ENCODE results near the gene DNAJC13. TPM values are rescaled to one million over a fixed set of nuclear protein-coding genes. Genes with fewer than 3 reads are reported as not detected.
A peak's percentile ranks its signal among the peaks of the same experiment; 100 is the strongest.

The DNAJC13 gene
- total RNA-seq, 4 donors from 2014 or later = 30.2 to 60.2 (median 47.0) TPM

DNA sequence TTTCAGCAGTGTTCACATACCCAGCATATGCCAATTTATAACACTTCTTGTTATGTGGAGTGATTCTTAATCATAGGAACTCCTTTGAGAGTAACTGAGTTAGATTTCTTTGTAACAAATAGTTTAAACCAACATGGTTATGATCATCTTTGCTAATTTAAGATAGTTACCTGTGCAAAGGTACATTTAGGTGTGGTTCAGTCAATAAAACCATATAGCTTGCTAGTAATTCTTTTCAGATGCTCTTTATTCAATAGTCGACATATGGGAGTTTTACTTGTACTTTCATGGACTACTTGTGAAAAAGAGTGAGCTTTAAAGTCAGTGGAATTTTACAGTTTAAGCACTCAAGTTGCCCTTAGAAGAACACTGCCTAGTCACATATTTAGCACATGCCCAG is 5.2 kb downstream of the DNAJC13 start:
- no peak for TF ChIP-seq CTCF (IDR thresholded peaks at IDR 0.05)
- ATAC-seq (ENCODE audit: low FRiP score) = no peak

DNA sequence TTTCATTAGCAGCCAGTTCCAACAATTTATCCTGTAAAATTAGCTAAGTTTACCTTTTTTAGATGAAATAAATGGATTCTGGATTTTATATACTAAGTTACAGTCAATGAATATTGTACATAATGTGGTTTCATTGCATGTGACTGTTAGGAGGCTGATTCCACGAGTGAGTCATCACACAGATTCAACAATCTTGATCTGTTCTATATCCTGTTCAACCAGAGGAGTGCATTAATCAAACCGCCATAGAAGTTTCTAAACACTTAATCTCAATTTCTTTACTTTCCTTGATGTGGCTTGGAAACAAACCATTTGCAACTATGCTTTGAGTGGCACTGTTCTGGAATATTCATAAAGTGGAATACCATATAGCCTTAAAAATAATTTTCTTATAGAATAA is 15.3 kb downstream of the DNAJC13 start:
- TF ChIP-seq CTCF (IDR thresholded peaks at IDR 0.05) = no peak
- no peak for ATAC-seq (ENCODE audit: low FRiP score)
- no peak for DNase-seq (ENCODE audit: low spot score)

More for the DNA sequence above, 5.2 kb downstream of the DNAJC13 start:
- DNase-seq (ENCODE audit: low spot score) = no peak

- ATAC-seq (ENCODE audit: low FRiP score) (no peak), DNase-seq (ENCODE audit: low spot score) (no peak)
- TF ChIP-seq CTCF (IDR thresholded peaks at IDR 0.05) = no peak
Measured at GRCh38 chr3:132433121-132433520, 15.8 kb downstream of the DNAJC13 start.

DNA sequence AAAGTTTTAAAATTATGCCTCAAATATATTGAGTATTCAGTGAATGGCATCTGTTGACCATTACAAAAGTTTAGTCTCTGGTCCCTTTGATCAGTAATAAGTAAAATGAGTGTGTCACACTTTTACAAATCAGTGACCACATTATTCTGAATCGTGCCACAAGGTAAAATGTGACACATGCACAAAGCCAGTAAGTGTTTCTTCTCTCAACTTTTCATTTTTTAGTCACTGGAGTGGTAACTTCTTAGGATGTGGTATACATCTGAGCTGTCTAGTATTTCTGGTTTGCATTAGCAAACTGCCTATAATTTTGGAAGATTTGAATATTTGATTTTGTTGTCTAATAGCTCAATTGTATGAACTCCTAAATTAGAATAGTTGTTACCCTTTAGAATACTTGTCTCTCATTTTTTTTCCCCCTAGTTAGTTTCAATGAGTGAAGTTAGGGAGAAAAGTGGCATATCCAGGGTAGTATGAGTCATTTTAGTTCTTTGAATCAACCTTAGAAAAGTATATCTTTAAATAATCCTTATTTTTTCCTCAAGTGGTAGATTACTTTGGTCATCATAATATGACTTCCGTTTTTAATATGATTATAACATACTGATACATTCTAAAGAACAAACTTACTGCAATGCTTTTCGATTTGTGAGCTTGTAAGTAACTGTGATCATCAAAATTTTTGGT is 18.1 kb downstream of the DNAJC13 start:
- DNase-seq (ENCODE audit: low spot score) = no peak
- peak; percentile 4 for ATAC-seq (ENCODE audit: low FRiP score)
- no peak for TF ChIP-seq CTCF (IDR thresholded peaks at IDR 0.05)

DNA sequence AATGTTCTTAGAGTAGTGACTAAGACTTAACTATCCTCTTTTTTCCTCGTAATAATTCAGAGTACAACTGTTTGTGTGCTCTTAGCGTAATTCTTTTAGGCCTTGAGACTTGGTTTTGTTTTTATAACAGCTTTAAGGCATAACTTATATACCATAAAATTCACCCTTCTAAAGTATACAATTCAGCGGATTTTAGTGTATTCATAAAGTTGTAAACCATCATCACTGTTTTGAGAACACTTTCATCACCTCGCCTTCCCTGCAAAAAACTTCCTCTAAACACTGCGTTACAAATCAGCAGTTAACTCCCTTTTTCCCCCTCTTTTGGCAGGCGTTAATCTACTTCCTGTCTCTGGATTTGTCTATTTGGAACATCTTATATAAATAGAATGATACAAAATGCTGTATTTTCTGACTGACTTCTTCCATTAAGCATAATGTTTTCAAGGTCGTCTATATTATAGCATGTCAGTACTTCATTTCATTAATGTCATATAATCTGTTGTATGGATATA is 18.7 kb downstream of the DNAJC13 start:
- DNase-seq (ENCODE audit: low spot score) = no peak
- no peak for TF ChIP-seq CTCF (IDR thresholded peaks at IDR 0.05)
- ATAC-seq (ENCODE audit: low FRiP score) = peak; percentile 41

GRCh38 chr3:132443421-132443820 is 26.1 kb downstream of the DNAJC13 start:
- no peak for ATAC-seq (ENCODE audit: low FRiP score)
- TF ChIP-seq CTCF (IDR thresholded peaks at IDR 0.05) = no peak

GRCh38 chr3:132444383-132444782 is 27.1 kb downstream of the DNAJC13 start:
- DNase-seq (ENCODE audit: low spot score) (no peak), ATAC-seq (ENCODE audit: low FRiP score) (no peak)
- TF ChIP-seq CTCF (IDR thresholded peaks at IDR 0.05) = no peak

More at GRCh38 chr3:132443421-132443820, 26.1 kb downstream of the DNAJC13 start:
- no peak for DNase-seq (ENCODE audit: low spot score)

Data from omental fat pad (tissue), 4 donors.